NT2/D1 (cell line): ENCODE results near the gene AP4M1.
A peak's percentile ranks its signal among the peaks of the same experiment; 100 is the strongest.

Experiments
- DNase-seq: peaks from one replicate; pipeline ENCODE4 v3.0.0-alpha.2; 2011; ENCODE audit warnings: low read depth, low spot score
- H3K27me3 ChIP-seq: 2 replicates; pipeline ENCODE4 v1.6.0; 2011; ENCODE audit warnings: mild to moderate bottlenecking; ENCODE audit not compliant: insufficient read length, insufficient read depth
- H3K36me3 ChIP-seq: 2 replicates; pipeline ENCODE4 v1.6.1; 2011; ENCODE audit warnings: mild to moderate bottlenecking, low read length, mixed read lengths; ENCODE audit not compliant: insufficient read depth, insufficient read length
- H3K4me1 ChIP-seq: 2 replicates; pipeline ENCODE4 v1.5.1; 2011; ENCODE audit not compliant: insufficient read depth, insufficient read length
- H3K4me3 ChIP-seq: 2 replicates; pipeline ENCODE4 v1.5.1; 2011; ENCODE audit warnings: low read depth; ENCODE audit not compliant: insufficient read length
- H3K9ac ChIP-seq: 2 replicates; pipeline ENCODE4 v1.6.0; 2011; ENCODE audit warnings: low read depth; ENCODE audit not compliant: insufficient read length
- H3K9me3 ChIP-seq: 2 replicates; pipeline ENCODE4 v1.5.1; 2011; ENCODE audit warnings: mild to moderate bottlenecking, low read length; ENCODE audit not compliant: insufficient read depth
- SUZ12 ChIP-seq: IDR thresholded peaks from 2 replicates; pipeline ENCODE4 v1.6.1; 2011; ENCODE audit not compliant: insufficient read length, insufficient read depth; ENCODE audit errors: extremely low read depth
- YY1 ChIP-seq: IDR thresholded peaks from 2 replicates; pipeline ENCODE4 v1.6.1; 2011; ENCODE audit not compliant: insufficient read length, insufficient read depth
- ZNF274 ChIP-seq: IDR thresholded peaks from 2 replicates; pipeline ENCODE4 v1.6.1; 2011; ENCODE audit warnings: mild to moderate bottlenecking, low read depth, low read length

Gene AP4M1

DNA sequence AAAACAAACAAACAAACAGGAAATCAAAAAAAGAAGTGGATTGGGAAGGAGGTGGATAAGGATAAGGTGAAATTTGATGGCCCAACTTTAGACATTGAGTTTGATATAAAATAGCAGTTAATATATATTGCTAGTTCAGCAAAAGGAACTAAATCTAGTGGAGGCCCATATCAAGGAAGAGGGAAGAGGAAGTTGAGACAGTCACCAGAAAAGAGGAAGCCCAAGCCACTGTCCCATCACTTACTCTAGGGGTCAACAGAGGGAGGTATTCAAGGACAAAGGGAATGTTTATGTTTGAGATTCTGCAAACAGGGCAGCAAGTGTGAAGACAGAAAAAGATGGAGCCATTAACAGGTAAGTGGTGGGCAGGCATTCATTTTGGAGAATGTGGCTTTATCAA lies 51.0 kb downstream of the AP4M1 start:
- peaks cover 52% of the 10 kb centered on the region for H3K36me3 ChIP-seq
- no peak overlapping the region for H3K9ac ChIP-seq
- no peak for DNase-seq
- H3K27me3 ChIP-seq = no peaks in the 10 kb centered on the region
- H3K4me3 ChIP-seq = no peak overlapping the region
- H3K9me3 ChIP-seq = no peaks in the 10 kb centered on the region
- no peak for TF ChIP-seq ZNF274
- TF ChIP-seq SUZ12 = no peak
- no peak for TF ChIP-seq YY1
- peaks cover 15% of the 10 kb centered on the region for H3K4me1 ChIP-seq

DNA sequence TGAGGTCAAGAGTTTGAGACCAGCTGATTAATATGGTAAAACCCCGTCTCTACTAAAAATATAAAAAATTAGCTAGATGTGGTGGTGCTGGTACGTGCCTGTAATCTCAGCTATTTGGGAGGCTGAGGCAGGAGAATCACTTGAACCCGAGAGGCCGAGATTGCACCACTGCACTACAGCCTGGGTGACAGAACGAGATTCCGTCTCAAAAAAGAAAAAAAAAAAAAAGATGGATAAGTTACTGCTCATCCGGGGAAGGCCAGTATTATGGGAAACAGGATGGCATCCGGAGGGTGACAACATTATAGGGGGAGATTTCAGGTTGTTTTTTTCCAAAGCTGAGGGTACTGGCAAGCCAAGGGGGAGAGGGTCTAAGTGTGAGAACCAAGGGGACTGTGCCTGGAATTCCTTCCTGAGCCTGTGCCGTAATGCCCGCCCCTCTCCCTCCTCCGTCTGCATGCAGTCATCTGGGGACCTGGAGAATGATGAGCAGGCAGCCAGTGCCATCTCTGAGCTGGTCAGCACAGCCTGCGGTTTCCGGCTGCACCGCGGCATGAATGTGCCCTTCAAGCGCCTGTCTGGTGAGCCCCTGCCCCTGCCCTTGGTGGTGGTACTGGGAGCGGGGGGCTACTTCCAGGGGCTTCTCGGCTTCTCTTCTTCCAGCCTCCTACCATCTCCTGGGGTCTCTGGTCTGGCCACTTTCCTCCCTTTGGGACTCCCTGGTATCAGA lies 51.7 kb downstream of the AP4M1 start:
- peaks cover 19% of the 10 kb centered on the region for H3K4me1 ChIP-seq

DNA sequence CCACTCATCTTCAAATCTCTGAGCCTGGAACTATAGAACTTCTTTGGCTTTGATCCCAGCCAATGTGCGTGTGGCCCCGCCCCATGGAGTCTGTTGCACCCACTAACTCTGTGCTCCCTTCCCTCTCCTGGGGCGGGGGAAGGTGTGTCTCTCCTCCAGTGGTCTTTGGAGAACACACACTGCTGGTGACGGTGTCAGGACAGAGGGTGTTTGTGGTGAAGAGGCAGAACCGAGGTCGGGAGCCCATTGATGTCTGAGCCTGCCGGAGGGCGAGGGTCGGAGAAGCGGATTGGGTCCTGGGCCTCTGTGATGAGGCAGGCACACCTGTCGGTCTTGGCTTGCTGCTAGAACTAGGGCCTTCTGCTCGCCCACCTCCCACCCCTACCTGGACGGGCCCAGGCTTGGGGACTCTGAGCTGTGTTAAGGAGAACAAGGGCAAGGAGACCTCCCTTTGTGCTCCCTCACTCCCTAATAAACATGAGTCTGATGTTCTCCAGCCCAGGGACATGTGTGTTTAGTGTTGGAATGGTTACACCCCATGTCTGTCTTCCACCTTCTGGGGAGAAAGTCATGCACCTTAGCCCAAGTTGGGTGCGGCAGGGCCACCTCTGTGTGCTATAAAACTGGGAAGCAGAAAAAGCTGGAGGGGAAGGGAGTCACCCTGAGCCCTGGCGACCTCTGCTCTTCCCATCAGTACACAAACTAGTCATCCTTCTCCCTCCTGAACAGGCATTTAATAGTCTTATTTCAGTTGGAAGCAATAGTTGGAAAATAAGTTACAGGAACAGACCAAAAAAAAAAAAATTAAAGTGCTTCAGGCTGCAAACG lies 52.5 kb downstream of the AP4M1 start:
- H3K36me3 ChIP-seq = peaks cover 52% of the 10 kb centered on the region
- peak overlapping the region; percentile 57 for H3K9ac ChIP-seq
- no peaks in the 10 kb centered on the region for H3K9me3 ChIP-seq
- no peak overlapping the region for H3K4me3 ChIP-seq
- H3K27me3 ChIP-seq = no peaks in the 10 kb centered on the region
- H3K4me1 ChIP-seq = peaks cover 19% of the 10 kb centered on the region
- TF ChIP-seq ZNF274 (no peak), SUZ12 (no peak), YY1 (no peak)
- DNase-seq = no peak

More for the DNA sequence above, 51.7 kb downstream of the AP4M1 start:
- DNase-seq = no peak
- Histone ChIP-seq H3K36me3 (peaks cover 52% of the 10 kb centered on the region), H3K9ac (no peak overlapping the region), H3K9me3 (no peaks in the 10 kb centered on the region), H3K27me3 (no peaks in the 10 kb centered on the region), H3K4me3 (no peak overlapping the region)
- TF ChIP-seq YY1 (no peak), SUZ12 (no peak), ZNF274 (no peak)

DNA sequence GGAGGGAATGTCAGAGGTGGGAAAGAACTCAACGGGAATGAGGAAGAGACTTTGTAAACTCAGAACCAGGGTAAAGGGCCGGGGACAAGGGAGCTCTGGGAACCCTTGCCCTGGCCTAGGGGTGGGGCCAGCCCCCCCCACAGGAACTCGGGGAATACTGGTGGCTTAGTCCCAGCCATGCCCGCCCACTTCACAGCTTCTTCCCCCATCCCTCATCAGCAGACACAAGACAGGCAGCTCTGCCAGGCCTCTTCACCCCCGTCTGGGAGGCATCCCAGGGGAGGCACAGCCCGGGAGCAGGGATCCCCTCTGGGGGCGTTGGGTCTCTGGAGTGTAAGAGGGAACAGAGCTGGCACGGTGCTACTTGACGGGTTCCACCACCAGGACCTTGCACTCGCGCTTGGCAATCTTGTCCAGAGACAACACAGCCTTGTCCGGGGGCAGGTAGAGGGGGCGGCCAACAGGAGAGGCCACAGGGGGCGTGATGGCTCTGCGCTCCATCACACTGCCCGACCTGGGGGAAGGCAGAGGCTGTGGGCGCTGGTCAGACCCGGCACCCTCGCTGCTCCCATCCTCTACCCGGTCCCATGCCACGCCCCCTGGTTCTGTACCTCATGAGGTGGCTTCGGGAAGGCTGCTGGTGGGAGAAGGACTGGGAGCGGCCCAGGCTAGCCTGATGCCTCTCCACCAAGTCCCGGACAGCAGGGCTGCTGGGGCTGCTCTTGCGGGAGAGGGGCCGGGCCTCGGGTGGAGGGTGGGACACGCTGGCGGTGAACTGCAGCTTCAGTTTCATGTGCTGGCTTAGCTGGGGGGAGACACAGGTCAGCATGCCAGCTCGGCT lies 53.4 kb downstream of the AP4M1 start:
- Histone ChIP-seq H3K9ac (no peak overlapping the region), H3K36me3 (peaks cover 52% of the 10 kb centered on the region), H3K9me3 (no peaks in the 10 kb centered on the region), H3K4me1 (peaks cover 19% of the 10 kb centered on the region), H3K27me3 (no peaks in the 10 kb centered on the region), H3K4me3 (no peak overlapping the region)
- no peak for DNase-seq
- TF ChIP-seq SUZ12 (no peak), ZNF274 (no peak), YY1 (no peak)

DNA sequence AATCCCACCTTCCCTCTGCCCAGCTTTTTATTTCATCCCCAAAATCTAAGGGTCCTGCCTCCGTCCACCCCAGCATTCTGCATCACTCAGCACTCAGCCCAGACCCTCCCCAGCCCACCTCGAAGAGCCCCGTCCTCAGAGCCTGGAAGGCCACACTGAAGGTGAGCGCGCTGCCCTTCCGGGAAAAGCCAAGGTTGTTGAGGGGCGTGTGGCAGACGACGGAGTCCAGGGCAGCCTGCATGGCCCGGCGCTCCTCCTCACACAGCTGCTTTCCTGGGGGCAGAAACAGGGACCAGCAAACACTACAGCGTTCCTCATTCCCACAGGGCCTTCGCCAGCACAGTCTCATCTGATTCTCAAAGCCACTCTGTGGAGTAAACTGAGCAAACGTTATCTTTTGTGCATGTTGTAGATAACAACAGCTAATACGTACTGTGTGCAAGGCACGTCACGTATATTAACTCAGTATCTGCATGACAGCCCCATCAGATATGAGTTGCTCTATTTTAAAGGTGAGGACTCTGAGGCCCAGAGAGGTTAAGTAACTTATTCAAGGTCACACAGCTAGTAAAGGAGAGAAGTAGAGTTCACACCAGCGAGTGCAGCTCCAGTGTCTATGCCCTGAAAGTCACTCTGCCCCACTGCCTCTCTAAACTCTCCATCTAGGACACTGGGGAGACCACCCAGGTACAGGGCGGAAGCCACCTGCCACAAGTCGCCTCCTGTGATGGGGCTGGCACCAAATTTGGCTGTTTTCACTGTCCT lies 54.3 kb downstream of the AP4M1 start:
- H3K4me1 ChIP-seq = peaks cover 19% of the 10 kb centered on the region
- no peaks in the 10 kb centered on the region for H3K9me3 ChIP-seq
- TF ChIP-seq YY1 (no peak), ZNF274 (no peak), SUZ12 (no peak)
- H3K4me3 ChIP-seq = no peak overlapping the region
- H3K27me3 ChIP-seq = no peaks in the 10 kb centered on the region
- peaks cover 52% of the 10 kb centered on the region for H3K36me3 ChIP-seq
- no peak for DNase-seq
- no peak overlapping the region for H3K9ac ChIP-seq

DNA sequence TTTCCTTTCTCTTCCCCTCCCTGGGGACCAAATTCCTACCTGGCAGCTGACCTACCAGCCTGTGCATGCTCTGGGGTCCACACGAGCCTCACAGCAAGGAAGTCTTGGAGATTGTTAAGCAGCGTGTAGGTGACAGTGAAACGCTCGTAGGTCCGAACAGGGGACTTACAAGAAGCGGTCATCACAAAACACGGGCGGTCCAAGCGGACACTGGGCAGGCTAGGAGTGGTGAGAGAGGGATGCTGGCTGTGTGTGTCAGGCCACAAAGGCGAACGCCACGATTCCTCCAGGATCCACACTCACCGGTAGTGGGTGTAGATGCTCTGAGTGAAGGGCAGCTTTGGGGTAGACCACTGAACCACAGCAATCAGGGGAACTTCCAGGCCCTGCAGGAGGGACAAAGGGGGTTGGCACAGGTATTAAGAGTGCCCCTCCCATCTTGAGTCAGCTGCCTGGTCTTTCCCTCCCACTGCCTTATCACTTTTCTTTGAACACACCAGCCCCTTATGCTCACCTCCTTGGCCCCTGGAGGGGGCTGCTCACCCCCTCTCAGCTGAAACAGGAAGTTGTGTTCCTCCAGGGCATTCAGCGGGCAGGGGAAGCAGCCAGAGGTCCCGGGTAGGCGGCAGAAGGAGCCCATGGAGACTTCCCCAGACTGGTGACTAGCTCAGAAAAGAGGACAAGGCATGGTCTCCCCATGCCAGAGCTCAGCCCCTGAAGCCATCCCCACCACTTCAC lies 55.1 kb downstream of the AP4M1 start:
- Histone ChIP-seq H3K27me3 (no peaks in the 10 kb centered on the region), H3K4me3 (peak overlapping the region; percentile 11), H3K9me3 (no peaks in the 10 kb centered on the region), H3K4me1 (peaks cover 19% of the 10 kb centered on the region), H3K9ac (peak overlapping the region; percentile 70), H3K36me3 (peaks cover 52% of the 10 kb centered on the region)
- no peak for TF ChIP-seq YY1
- TF ChIP-seq SUZ12 = no peak
- no peak for TF ChIP-seq ZNF274
- no peak for DNase-seq
